SJSA1 (cell line): ENCODE data around the gene USP34. TPM values are rescaled to one million over a fixed set of nuclear protein-coding genes. Genes with fewer than 3 reads are reported as not detected.
A peak's percentile ranks its signal among the peaks of the same experiment; 100 is the strongest.
"Not testable (repeated sequence)": the region's sequence is repeated elsewhere in the genome, so short reads cannot be mapped to it uniquely, and the experiment has no call there.

ENCODE experiments used
- DNase-seq, 2 experiments: peaks; one replicate each; pipeline ENCODE4 v3.0.0-alpha.2; 2015 to 2020; ENCODE audit warnings: low spot score in 2 of 2, low read depth in 1 of 2
- H3K27ac ChIP-seq: fragments of 250-450 bp; sonication (Bioruptor Pico); 2 replicates; pipeline ENCODE4 v1.5.1; 2020; ENCODE audit warnings: mild to moderate bottlenecking, moderate library complexity
- H3K27me3 ChIP-seq: fragments of 250-450 bp; sonication (Bioruptor Pico); replicated peaks from 2 replicates; pipeline ENCODE4 v1.5.1; 2020; ENCODE audit warnings: mild to moderate bottlenecking, moderate library complexity
- H3K36me3 ChIP-seq: fragments of 250-450 bp; sonication (Bioruptor Pico); 2 replicates; pipeline ENCODE4 v1.5.1; 2020; ENCODE audit warnings: mild to moderate bottlenecking
- H3K4me1 ChIP-seq: fragments of 250-450 bp; sonication (Bioruptor Pico); replicated peaks from 2 replicates; pipeline ENCODE4 v1.6.1; 2021; ENCODE audit warnings: mild to moderate bottlenecking
- H3K4me3 ChIP-seq: fragments of 250-450 bp; sonication (Bioruptor Pico); 2 replicates; pipeline ENCODE4 v1.5.1; 2020; ENCODE audit warnings: mild to moderate bottlenecking
- H3K9me3 ChIP-seq: fragments of 250-450 bp; sonication (Bioruptor Pico); replicated peaks from 2 replicates; pipeline ENCODE4 v1.5.1; 2020; ENCODE audit warnings: mild to moderate bottlenecking
- total RNA-seq: library from RNA; depleted of rRNA; stranded (reverse); fragments of >200 nt; shearing (Covaris generic); gene quantifications from 2 replicates; pipeline ENCODE4 v1.2.3, GENCODE V29; 2014

The USP34 gene
- total RNA-seq, 1 experiment from 2014 or later: 59.1 TPM

DNA sequence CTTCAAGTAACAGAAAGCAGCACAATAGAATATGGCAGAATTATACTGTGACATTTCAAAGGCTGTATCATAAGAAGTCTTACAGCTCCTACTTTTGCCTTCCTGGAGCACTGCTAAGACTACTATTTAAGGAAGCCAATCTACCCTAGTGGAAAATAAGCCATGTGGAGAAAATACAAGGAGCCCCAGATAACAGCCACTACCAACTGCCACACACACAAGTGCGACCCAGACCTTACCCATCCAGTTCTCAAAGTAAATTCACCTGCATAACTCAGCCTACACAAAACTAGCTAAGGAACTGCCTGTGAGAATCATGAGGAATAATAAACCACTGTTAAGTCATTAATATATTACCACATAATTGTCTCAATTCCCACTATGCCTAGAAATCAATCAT lies 66.4 kb downstream of the USP34 start:
- Histone ChIP-seq H3K4me3 (no peak overlapping the region), H3K4me1 (no peaks in the 10 kb centered on the region), H3K9me3 (no peaks in the 10 kb centered on the region), H3K36me3 (peaks cover 28% of the 10 kb centered on the region), H3K27ac (no peak overlapping the region), H3K27me3 (no peaks in the 10 kb centered on the region)
- no peak for DNase-seq

DNA sequence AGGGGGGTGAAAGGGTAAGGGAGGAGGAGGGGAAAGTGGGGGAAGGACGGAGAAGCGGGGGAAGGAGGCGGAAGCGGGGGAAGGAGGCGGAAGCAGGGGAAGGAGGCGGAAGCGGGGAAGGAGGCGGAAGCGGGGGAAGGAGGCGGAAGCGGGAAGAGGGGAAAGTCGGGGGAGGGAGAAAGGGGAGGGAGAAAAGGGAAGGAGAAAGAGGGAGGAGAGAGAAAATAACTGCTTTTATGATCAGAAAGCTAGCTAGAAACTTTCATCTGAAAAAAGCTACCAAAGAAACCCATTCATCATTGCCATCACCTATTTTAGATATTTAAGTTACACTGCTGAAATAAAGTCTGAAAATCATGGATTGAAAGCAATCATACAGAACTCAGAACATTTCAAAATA lies 72.5 kb downstream of the USP34 start:
- H3K4me3 ChIP-seq: no peak overlapping the region
- peaks cover 15% of the 10 kb centered on the region for H3K36me3 ChIP-seq
- H3K9me3 ChIP-seq: no peaks in the 10 kb centered on the region
- H3K27me3 ChIP-seq: no peaks in the 10 kb centered on the region
- no peak for DNase-seq
- no peaks in the 10 kb centered on the region for H3K4me1 ChIP-seq
- H3K27ac ChIP-seq: no peak overlapping the region

DNA sequence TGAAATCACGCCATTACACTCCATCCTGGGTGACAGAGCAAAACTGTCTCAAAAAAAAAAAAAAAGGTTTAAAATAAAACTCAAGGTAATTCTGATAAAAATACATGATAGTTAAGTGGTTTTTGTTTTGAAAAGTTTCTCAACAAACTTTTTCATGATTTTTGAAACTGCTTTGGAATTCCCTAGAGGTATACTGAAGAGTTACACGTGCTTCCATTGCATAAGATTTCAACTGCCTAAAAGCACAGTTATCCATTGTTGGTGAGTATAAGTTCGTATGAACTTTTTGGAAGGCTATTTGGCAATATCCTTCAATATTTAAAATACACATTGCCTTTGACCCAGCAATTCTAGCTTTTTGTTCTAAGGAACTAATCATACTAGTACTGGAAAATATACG lies 74.9 kb downstream of the USP34 start:
- Histone ChIP-seq H3K4me1 (no peaks in the 10 kb centered on the region), H3K4me3 (no peak overlapping the region), H3K9me3 (no peaks in the 10 kb centered on the region), H3K27me3 (no peaks in the 10 kb centered on the region), H3K27ac (no peak overlapping the region), H3K36me3 (peaks cover 13% of the 10 kb centered on the region; the same call in 1 of the 2 replicates)
- DNase-seq: no peak

DNA sequence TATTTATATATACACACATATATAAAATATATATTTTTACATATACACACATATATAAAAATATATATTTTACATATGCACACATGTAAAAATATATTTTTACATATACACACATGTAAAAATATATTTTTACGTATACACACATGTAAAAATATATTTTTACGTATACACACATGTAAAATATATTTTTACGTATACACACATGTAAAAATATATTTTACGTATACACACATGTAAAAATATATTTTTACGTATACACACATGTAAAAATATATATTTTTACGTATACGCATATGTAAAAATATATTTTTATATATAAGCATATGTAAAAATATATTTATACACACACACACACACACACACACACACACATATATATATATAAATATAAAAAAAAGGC lies 83.3 kb downstream of the USP34 start:
- H3K36me3 ChIP-seq, H3K27me3 ChIP-seq, H3K4me1 ChIP-seq, H3K9me3 ChIP-seq, H3K4me3 ChIP-seq, DNase-seq, H3K27ac ChIP-seq: not testable (repeated sequence)

DNA sequence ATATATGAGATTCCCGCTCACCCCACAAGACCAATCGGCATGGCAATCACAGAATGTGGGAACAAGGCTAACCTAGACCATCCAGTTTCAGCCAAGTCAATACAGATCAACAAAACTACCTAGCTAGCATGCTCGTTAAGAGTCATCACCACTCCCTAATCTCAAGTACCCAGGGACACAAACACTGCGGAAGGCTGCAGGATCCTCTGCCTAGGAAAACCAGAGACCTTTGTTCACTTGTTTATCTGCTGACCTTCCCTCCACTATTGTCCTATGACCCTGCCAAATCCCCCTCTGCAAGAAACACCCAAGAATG lies 90.0 kb downstream of the USP34 start:
- H3K4me1 ChIP-seq: peaks cover 15% of the 10 kb centered on the region
- not testable (repeated sequence) for H3K27ac ChIP-seq, DNase-seq, H3K9me3 ChIP-seq, H3K27me3 ChIP-seq, H3K4me3 ChIP-seq
- peaks cover 48% of the 10 kb centered on the region for H3K36me3 ChIP-seq

DNA sequence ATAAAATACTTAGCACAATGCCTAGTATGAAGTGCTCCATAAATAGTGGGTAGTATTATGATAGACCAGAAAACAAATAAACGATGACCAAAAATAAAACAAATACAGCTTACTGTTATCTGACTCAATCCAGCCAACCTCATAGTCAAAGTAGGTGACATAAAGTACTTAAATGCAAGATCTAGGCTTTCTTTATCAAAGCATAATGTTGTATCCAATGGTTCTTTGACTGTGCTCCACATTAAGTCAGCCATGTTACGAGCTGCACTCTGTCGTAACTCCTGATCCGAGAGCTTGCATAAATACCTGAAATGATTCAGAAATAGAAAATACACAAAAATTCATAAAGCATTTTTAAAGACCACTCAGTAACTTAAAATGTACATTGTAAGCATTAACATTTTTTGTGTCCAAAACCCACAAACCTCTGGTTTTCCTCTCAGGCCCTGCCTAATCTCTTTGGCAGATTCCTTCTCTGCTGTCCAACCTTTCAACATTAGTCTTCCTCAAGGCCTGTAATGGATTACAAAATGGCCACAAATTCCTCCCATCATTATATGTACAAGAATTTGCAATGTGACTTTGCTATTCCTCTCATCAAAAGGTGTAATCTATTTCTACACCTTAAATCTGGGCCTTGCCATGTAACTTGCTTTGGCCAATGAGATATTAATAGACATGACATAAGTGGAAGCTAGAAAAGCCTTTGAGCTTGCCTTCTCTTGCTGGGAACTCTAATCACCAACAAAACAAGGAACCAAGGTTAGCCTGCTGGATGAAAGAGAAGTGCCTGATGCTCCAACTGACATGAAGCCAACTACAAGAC lies 90.6 kb downstream of the USP34 start:
- H3K9me3 ChIP-seq: 0 out of 2 replicates have a peak, but pooled peaks cover 3% of the 10 kb centered on the region
- H3K4me1 ChIP-seq: peaks cover 15% of the 10 kb centered on the region
- H3K36me3 ChIP-seq: peaks cover 49% of the 10 kb centered on the region
- DNase-seq: peak in 1 of 2 experiments; percentile 15
- H3K27me3 ChIP-seq: no peaks in the 10 kb centered on the region
- H3K4me3 ChIP-seq: no peak overlapping the region
- H3K27ac ChIP-seq: no peak overlapping the region

DNA sequence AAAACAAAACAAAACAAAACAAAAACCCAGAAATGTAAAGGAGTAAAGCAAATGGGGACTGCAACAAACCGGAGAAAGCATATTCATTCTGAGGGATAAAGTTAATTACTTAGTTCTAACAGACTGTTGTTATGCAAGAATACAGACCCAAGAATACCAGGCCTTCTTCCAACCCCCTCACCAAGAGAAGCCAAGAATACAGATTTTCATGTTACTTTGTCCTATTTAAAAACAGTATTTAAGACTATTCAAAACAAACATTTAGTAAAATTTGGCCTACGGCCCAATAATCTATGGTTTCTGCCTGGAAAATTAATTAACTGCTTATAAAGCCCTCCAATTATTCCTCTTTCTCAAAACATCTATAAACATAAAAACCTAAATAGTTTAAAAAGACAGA lies 91.4 kb downstream of the USP34 start:
- no peaks in the 10 kb centered on the region for H3K27me3 ChIP-seq
- H3K4me3 ChIP-seq: no peak overlapping the region
- H3K9me3 ChIP-seq: 0 out of 2 replicates have a peak, but pooled peaks cover 3% of the 10 kb centered on the region
- no peak overlapping the region for H3K27ac ChIP-seq
- DNase-seq: no peak
- H3K4me1 ChIP-seq: peaks cover 15% of the 10 kb centered on the region
- H3K36me3 ChIP-seq: peaks cover 54% of the 10 kb centered on the region

DNA sequence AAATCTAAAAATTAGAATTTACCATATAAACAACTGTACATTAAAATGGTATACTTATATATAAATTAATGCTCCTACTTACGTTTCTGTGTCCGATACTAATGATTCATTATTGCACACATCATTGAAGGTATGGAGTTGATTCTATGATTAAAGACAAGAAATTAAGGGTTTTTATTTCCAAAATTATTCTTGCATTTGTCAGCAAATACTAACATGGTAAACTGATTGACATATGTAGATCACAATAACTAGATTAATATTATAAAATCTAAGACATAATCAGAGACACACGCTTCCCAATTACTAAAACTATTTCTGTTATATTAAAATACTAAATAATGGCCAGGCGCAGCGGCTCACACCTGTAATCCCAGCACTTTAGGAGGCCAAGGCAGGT lies 92.6 kb downstream of the USP34 start:
- H3K4me3 ChIP-seq: no peak overlapping the region
- H3K27ac ChIP-seq: no peak overlapping the region
- peaks cover 15% of the 10 kb centered on the region for H3K4me1 ChIP-seq
- H3K9me3 ChIP-seq: 0 out of 2 replicates have a peak, but pooled peaks cover 3% of the 10 kb centered on the region
- peaks cover 59% of the 10 kb centered on the region for H3K36me3 ChIP-seq
- DNase-seq: no peak
- H3K27me3 ChIP-seq: no peaks in the 10 kb centered on the region

DNA sequence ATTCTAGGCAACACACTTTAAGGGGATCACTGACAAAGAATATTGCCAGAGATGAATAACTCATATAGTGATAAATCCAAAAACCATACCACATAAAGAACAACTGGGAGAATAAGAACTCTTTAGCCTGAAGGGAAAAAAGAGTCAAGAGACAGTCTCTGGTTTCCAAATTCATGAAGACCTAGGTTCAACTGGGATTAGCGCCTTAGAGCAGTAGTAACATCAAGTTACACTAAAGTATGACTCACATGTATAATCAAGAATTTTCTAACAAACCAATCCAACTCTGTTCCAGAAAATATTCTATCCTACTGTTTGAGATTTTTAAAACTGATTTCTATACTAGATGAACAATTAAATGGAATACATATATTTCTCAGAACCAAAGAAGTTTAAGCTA lies 93.8 kb downstream of the USP34 start:
- no peak overlapping the region for H3K27ac ChIP-seq
- no peak for DNase-seq
- no peak overlapping the region for H3K4me3 ChIP-seq
- H3K36me3 ChIP-seq: peaks cover 61% of the 10 kb centered on the region
- 0 out of 2 replicates have a peak, but pooled peaks cover 3% of the 10 kb centered on the region for H3K9me3 ChIP-seq
- no peaks in the 10 kb centered on the region for H3K27me3 ChIP-seq
- H3K4me1 ChIP-seq: peaks cover 15% of the 10 kb centered on the region

DNA sequence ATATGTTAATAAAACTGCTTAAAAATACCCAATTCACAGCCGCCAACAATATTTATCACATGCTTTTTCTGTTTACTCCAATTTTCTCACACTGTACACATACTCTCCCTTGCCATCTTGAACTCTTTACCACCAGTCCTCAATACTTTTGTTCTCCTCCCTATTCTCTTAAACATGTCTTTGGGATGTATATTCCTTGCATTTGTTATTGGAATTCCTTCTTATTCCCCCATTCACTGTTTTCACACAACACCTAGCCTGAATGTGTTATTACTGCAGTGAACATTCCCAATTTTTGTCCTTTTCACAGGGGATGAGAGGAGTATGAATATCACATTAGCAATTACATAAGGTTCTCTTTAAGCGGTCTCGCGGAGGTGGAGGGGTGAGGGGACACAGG lies 94.7 kb downstream of the USP34 start:
- Histone ChIP-seq H3K9me3 (0 out of 2 replicates have a peak, but pooled peaks cover 3% of the 10 kb centered on the region), H3K36me3 (peaks cover 59% of the 10 kb centered on the region), H3K27ac (no peak overlapping the region), H3K27me3 (no peaks in the 10 kb centered on the region), H3K4me3 (no peak overlapping the region), H3K4me1 (peaks cover 15% of the 10 kb centered on the region)
- DNase-seq: no peak

DNA sequence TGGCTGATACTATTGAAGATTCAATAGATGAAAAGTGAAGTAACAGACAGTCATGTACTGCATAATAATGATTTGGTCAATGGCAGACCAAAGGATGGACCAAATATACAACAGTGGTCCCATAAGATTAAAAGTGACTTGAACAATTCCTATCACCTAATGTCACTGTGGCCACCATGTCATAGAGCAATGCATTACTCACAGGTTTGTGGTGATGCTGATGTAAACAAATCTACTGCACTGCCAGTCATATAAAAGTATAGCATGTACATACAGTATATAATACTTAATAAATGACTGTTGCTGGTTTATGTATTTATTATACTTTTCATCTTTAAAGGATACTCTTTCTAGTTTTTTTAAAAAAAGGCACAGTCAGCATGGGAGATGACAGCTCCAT lies 99.9 kb downstream of the USP34 start:
- DNase-seq: no peak
- Histone ChIP-seq H3K9me3 (no peaks in the 10 kb centered on the region), H3K27me3 (no peaks in the 10 kb centered on the region), H3K4me3 (no peak overlapping the region), H3K27ac (no peak overlapping the region), H3K36me3 (peaks cover 41% of the 10 kb centered on the region), H3K4me1 (no peaks in the 10 kb centered on the region)

DNA sequence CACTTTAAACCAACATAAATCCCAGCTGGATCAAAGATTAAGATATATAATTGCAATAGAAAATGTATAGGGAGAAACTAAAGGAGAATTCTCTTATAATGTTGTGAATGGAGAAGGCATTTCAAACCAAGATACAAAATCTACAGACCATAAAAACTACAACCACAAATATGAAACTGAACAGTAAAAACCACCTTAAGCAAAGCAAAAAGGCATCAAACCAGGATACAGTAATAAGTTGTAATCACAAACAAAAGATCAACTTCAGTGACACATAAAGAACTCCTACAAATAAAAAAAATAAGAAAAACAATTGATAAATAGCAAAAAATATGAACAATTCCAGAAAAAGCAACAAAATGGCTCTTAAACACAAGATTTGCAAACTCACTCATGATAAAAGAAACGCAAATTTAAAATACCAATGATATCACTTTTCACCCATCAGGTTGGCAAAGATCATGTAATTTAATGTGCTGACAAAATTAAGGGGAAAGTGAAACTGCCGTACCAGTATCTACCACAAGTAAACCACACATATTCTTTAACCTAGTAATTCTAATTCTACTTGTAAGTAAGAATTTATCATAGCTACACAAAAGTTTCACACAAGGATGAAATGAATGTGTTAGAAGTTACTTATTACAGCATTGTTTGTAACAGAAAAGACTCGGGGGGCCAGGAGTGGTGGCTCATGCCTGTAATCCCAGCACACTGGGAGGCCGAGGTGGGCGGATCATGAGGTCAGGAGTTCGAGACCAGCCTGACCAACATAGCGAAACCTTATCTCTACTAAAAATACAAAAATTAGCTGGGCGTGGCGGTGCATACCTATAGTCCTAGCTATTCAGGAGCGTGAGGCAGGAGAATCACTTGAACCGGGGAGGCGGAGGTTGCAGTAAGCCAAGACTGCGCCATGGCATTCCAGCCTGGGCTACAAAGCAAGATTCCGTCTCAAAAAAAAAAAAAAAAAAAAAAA lies 101.9 kb downstream of the USP34 start:
- Histone ChIP-seq H3K9me3 (no peaks in the 10 kb centered on the region), H3K27me3 (no peaks in the 10 kb centered on the region), H3K27ac (no peak overlapping the region), H3K36me3 (peaks cover 32% of the 10 kb centered on the region), H3K4me3 (no peak overlapping the region), H3K4me1 (no peaks in the 10 kb centered on the region)
- no peak for DNase-seq

DNA sequence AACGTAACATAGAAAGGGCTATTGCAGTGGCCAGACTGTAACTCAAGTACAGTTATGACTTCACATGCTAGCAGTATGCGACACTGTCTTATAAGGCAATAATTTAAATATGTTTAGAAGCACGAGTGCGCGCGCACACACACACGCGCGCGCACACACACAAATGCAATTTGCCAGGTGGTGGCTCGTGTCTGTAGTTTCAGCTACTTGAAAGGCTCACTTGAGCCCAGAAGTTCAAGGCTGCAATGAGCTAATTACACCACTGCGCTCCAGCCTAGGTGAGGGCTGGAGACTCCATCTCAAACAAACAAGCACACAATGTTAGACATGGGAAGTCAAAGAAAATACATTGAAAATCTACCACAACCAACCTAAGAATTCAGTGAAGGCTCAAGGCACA lies 103.7 kb downstream of the USP34 start:
- H3K27ac ChIP-seq: no peak overlapping the region
- no peaks in the 10 kb centered on the region for H3K27me3 ChIP-seq
- DNase-seq: no peak
- H3K9me3 ChIP-seq: no peaks in the 10 kb centered on the region
- peaks cover 31% of the 10 kb centered on the region for H3K36me3 ChIP-seq
- no peaks in the 10 kb centered on the region for H3K4me1 ChIP-seq
- H3K4me3 ChIP-seq: no peak overlapping the region

DNA sequence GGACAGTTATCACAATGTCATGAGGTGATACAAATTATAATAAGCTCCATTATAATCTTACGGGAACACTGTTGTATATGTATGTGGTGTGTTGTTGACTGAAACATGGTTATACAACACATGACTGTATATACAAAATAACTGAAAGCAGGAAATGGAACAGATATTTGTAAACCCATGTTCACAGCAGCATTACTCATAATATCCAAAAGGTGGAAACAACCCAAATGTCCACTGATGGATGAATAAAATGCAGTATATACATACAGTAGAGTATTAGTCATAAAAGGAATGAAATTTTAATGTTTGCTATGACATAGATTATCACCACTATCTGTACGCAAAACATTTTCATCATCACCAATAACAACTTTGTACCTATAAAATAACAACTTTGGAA lies 107.3 kb downstream of the USP34 start:
- Histone ChIP-seq H3K27ac (no peak overlapping the region), H3K4me3 (no peak overlapping the region), H3K27me3 (no peaks in the 10 kb centered on the region), H3K9me3 (no peaks in the 10 kb centered on the region), H3K36me3 (peaks cover 13% of the 10 kb centered on the region), H3K4me1 (no peaks in the 10 kb centered on the region)
- DNase-seq: no peak
